Hematopoietic multipotent progenitor cell treated with erythropoietin and hydrocortisone succinate and interleukin-3 and kit ligand, for 15 days (in vitro differentiated cells): ENCODE data around the gene KCNC1.

Experiments
- DNase-seq: peaks from one replicate; pipeline ENCODE4 v3.0.0-alpha.2; 2015; ENCODE audit warnings: low spot score

KCNC1 gene

GRCh38 chr11:17774232-17775034, 39.9 kb downstream of the KCNC1 start:
- DNase-seq = no peak

DNA sequence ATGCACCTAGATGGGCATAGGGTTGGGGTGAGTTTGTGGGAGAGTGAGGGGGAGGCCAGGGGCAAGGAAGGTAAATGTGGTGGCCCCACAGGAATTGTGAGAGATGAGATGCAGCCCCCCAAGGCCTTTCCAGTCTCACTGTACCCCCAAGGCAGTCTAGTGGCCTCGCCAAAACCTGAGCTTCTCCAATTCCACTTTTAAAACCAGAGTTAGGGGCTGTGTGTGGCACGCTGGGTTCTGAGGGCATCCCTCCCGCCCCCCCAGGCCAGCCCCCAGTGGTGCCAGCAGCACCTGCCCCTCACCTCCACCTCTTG, 40.4 kb downstream of the KCNC1 start:
- no peak for DNase-seq

DNA sequence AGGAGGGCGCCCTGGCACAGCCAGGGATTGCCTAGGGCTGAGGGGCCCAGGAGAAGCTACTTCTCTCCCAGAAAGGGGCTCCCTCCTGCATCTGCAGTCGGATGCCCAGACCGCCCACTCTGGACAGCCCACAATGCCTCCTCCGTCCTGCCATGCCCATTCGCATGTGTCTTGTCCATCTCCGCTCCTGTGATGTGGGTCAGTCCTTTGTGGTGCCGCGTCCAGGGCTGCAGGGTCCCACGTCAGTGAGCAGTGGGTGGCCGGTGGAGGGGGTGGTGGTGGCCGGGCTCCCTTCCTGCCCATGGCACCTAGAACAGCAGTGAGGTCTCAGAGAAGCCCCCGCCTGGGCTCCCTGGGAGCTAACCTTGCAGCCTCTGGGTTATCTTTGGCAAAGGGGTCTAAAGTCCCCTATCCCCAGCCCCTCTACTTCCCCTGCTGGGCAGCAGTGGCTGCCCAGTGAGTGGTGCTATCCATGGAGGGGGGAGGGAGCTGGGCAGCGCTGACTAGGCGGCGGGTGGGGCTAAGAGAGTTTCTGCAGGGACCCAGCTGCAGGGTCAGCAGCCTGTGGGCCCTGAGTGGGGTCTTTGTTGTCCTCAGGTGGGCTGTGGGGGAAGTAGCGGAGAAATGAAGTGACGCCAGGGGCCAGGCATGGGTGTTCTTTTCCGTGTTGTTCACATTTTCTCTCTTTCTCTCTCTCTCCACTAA, 41.1 kb downstream of the KCNC1 start:
- DNase-seq = no peak

GRCh38 chr11:17776212-17776875, 41.8 kb downstream of the KCNC1 start:
- no peak for DNase-seq

DNA sequence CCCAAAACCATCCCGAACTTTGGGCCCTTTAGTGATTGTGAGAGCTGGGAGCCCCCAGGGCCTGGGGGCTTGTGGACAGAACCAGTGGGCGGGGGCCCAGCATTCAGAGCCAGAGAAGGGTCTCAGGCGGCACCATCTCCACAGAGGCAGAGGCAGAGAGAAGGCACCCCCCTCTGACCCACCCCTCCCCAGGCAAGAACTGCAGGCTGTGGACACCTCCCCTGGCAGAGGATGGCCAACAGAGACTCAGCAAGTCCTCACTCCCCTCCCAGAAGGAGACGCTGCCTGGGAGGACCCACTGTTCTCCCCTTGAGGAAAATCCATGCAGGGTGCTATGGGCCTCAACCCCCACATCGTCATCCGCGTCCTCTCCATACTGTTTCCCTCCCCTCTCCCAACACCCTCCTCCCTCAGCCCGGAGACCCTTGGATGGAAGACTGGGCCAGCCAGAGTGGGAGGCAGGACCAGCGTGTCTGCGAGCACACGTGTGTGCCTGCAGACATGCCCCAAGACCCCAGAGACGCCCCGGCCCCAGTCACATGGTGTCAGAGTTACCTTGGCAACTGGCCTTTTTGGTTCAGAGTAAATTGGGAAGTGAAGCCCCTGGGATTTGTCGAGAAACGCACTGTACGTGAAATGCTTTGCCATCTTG, 42.6 kb downstream of the KCNC1 start:
- DNase-seq = no peak

- DNase-seq = no peak
Measured at GRCh38 chr11:17777738-17778091, 43.1 kb downstream of the KCNC1 start.

DNA sequence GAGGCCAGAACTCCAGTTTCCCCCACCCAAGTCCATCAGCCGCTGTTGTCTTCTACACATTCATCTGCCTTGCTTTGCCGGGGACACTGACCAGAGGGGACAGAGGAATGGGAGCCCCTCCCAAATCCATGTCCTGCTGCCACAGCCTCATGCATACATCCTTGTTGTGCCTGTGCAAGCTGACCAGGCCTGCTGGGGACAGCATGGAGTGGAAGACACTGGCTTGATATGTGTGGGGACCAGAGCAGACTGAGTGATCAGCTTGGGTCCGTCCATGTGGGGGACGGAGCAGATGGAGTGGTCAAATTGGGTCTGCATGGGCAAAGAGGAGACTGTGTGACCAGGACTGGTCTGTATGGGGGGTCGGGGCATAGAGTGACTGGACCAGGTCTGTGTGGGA, 43.8 kb downstream of the KCNC1 start:
- DNase-seq = no peak

DNA sequence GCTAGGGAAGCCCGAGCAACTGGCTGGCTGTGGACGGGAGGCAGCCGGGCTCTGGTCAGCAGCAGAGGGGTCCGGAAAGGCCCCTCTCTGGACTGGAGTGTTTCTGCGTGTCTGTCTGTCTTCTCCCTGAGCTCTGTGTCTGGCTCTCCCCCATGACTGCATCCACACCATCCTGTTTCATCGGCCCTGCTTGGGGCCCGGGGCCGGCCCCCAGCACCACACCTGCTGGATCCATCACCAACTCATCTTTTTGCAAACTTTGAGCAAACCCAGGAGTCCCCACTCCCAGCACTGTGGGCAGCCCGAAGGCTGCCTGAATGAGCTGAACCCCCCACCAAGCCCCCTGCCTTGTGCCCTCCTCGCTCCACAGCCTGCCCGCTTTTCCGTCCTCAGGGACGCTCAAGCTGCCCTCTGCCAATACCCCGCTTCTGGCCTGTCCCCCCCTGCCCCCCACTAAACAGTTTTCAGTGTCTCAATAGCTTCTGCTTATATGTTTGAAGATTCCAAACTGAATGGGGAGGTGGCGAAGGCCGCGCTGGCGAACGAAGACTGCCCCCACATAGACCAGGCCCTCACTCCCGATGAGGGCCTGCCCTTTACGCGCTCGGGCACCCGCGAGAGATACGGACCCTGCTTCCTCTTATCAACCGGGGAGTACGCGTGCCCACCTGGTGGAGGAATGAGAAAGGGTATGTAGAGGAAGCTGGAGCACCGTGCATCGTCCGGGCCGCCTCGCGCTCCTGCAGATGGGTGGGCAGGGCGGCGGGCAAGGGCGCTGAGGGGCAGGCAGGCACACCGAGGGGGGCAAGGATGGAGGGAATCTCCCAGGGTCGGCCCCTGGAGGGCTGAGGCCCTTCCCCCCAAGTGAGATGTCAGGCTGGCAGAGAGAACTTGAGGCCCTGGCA, 44.6 kb downstream of the KCNC1 start:
- DNase-seq = no peak

DNA sequence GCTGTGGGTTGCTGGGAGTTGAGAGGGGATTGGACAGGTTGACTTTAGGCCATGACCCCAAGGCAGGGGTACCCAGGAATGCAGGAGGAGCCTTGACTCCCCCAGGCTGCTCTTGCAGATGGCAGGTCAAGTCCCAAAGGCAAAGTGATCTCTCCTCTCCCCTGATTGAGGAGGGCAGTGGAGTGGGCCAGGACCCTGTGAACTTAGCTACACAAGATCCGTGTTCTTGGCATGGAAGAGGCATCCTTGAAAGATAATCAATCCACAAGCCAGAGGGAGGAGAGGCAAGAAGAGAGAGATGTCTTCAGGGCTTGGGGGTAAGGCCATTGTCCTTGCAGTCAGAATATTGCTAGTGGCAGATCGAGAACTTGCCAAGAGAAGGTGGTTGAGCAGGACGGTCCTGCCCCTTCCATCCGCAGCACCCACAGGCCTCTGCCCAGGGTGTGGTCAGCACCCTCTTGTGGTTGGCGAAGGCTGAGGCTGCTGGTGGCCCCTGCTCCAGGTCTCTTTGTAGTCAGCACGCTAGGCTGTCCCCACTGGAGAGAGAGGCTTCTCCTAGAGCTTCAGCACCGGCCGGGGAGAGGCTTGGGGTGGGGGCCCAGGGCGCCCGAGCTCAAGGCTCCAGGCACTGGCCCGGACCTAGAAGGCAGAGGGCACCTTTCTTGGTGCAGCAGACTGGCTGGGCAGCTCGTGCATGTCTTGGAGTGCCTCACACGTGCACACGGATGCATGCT, 45.4 kb downstream of the KCNC1 start:
- no peak for DNase-seq

DNA sequence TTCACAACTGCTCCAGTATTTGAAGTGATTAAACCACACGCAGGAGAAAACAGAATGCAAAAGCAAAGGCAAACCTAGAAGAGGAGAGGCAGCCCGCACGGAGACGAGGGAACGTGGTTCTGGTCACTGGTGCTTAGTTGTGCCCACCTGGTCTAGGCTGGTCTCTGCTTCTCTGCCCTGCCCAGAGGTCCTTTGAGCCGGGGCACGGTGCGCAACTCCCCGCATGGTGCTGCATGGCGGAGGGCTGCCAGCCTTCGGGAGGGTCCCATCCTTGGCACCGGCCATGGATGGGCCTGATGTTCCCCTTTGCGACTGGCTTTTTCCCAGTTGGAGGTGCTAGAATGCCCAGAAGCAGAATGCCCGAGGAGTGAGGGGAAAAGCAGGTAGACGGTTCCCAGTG, 46.1 kb downstream of the KCNC1 start:
- no peak for DNase-seq

- no peak for DNase-seq
Measured at GRCh38 chr11:17781221-17781620, 46.6 kb downstream of the KCNC1 start.

GRCh38 chr11:17781626-17782025, 47.0 kb downstream of the KCNC1 start:
- DNase-seq = no peak

GRCh38 chr11:17782145-17782544, 47.6 kb downstream of the KCNC1 start:
- no peak for DNase-seq

DNA sequence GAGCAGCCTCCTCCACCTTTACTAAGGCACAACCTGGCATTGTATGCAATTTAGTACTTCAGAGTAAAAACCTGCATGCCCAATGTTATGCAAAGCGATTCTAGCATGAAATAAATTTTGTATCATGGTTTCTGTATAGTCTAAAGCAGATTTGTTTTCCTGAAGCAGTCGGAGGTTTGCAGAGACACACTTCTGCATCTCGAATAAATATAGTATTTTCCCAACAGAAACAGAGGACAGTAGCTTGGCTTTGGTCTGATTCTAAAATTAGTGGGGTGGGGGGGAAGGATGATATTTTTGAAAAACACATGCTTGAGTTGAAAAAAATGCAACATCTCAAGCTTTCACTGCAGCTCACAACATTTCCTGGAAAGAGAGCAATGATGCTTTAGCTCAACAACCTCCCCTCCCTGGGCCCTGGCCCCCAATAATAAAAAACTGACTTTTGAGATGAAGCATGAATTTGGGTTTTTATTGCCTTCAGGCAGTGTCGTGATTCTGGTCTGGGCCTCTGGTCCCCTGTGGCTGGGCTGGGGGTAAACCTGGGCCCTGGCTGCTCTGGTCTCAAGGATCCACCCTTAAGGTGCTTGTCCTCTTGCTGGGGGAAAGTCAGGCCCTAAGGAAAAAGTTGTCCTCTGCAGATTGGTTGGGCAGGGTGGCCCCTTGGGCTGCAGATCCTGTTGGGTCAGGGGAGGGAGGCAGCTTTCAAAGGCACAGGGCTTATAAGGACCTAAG, 48.2 kb downstream of the KCNC1 start:
- DNase-seq = no peak

DNA sequence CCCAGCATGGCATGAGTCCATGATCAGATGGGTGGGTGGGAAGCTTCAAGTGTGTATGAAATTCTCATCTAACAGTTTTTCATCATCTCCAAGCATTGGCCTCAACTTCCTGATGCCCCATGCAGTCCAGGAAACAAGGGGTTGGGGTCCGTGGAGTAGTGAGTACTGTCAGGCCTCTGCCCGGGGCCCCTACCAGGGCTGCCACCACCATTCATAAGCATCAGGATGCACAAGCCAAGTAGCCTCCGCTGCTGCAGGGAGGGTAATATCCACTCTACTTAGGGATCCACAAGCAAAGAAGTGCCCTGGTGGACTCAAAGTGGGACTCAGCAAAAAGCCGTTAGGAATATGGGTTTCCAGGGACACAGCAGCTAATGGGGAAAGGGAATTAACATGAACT, 49.3 kb downstream of the KCNC1 start:
- DNase-seq = no peak

GRCh38 chr11:17786824-17787525, 52.4 kb downstream of the KCNC1 start:
- DNase-seq = no peak

GRCh38 chr11:17788084-17788483, 53.5 kb downstream of the KCNC1 start:
- DNase-seq = no peak

- DNase-seq = no peak
Measured at GRCh38 chr11:17790453-17790852, 55.9 kb downstream of the KCNC1 start.

DNA sequence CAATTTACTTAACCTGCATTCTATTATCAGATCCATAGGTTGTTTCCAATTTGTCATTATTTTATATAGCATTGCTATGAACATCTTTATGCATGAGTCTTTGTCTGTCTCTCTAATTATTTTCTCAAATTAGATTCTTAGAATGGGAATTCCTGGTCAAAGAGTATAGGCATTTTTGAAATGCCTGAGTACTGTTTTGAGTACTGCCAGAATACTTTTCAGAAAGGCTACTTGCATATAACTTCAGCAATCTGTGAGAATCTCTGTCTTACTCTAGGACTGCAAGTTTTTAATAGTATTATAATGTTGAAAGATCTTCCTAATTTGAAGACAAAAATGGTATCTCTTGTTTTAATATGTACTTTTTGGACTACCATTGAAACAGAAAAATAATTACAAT, 56.6 kb downstream of the KCNC1 start:
- DNase-seq = no peak

DNA sequence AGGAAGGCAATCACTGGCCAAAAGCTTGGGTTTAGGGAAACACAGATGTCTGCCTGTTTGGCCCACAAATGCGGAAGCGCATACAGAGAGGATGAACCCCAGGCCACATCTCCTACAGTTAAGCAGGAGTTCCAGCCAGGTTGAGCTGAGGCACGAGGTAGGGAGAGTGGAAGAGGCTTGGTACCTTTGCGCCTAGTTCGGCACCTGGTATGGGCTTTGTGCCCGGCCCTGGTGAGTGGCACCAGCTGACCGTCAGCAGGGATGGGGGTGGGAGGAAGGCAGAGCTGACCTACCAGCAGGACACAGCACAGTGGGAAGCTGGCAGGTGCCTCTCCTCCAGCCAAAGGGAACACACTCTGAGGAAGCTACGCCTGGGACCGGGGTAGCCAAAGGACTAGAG, 57.6 kb downstream of the KCNC1 start:
- DNase-seq = no peak
